Hepatocyte (in vitro differentiated cells): ENCODE measurements around the gene MOB3C.

ENCODE experiments used
- CTCF ChIP-seq: fragments of 200-600 bp; sonication (generic); IDR thresholded peaks from 2 replicates; pipeline ENCODE4 v1.5.1; 2016; ENCODE audit warnings: antibody characterized with exemption, mild to moderate bottlenecking; ENCODE audit not compliant: poor library complexity
- EZH2 ChIP-seq: fragments of 200-600 bp; sonication (generic); IDR thresholded peaks from 2 replicates; pipeline ENCODE4 v1.6.1; 2016; ENCODE audit warnings: antibody characterized with exemption, mild to moderate bottlenecking, borderline replicate concordance

DNA sequence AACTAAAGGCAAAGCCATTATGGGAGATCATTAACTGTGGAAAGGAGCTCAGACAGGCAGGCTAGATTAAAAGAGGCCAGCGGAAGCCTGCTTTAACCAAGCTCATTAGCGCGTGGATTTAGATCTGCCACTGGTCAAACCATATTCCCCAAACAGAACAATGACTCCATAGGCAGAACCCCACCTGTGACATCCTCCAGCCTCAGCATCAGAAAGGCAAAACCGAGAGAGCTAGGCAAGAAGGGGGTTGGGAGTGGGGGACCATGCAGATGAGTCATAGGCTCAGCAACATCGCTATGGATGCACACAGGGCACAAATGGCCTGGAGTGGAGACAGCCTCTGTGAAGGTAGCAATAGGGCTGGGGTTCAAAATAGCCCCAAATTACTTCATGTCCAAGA, 33.1 kb downstream of the MOB3C start:
- TF ChIP-seq EZH2 (no peak), CTCF (no peak)
